Mononuclear cell (primary cell): ENCODE results near the gene KMT2E. TPM values are rescaled to one million over a fixed set of nuclear protein-coding genes. Genes with fewer than 3 reads are reported as not detected.
"Not testable (repeated sequence)": the region's sequence is repeated elsewhere in the genome, so short reads cannot be mapped to it uniquely, and the experiment has no call there.

Experiments used
- H3K27me3 ChIP-seq: 2 replicates; pipeline ENCODE4 v1.6.0; 2011; ENCODE audit warnings: low read length, control low read depth; ENCODE audit not compliant: insufficient read depth
- H3K4me1 ChIP-seq: 2 replicates; pipeline ENCODE4 v1.5.1; 2011; ENCODE audit warnings: mild to moderate bottlenecking, low read length, control low read depth; ENCODE audit not compliant: insufficient read depth
- H3K4me3 ChIP-seq: 2 replicates; pipeline ENCODE4 v1.5.1; 2011; ENCODE audit warnings: mild to moderate bottlenecking, low read length, moderate library complexity
- H3K9me3 ChIP-seq: 2 replicates; pipeline ENCODE4 v1.5.1; 2011; ENCODE audit warnings: low read depth, mild to moderate bottlenecking, control low read depth, low read length
- total RNA-seq: library from RNA; depleted of rRNA; stranded (reverse); fragments of >200 nt; gene quantifications from one replicate; pipeline ENCODE4 v1.2.3, GENCODE V29; 2012

Gene KMT2E
- total RNA-seq, 1 donor = 497 TPM

DNA sequence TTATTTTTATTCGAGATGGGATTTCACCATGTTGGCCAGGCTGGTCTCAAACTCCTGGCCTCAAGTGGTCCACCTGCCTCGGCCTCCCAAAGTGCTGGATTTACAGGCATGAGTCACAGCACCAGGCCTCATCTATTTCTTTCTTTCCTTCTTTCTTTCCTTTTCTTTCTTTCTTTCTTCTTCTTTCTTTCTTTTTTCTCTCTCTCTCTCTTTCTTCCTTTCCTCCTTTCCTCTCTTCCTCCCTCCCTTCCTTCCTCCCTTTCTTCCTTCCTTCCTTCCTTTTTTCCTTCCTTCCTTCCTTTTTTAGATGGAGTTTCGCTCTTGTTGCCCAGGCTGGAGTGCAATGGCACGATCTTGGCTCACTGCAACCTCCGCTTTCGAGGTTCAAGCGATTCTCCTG, 36.9 kb downstream of the KMT2E start:
- H3K27me3 ChIP-seq, H3K4me3 ChIP-seq, H3K9me3 ChIP-seq: not testable (repeated sequence)
- H3K4me1 ChIP-seq = peaks cover 15% of the 10 kb centered on the region

DNA sequence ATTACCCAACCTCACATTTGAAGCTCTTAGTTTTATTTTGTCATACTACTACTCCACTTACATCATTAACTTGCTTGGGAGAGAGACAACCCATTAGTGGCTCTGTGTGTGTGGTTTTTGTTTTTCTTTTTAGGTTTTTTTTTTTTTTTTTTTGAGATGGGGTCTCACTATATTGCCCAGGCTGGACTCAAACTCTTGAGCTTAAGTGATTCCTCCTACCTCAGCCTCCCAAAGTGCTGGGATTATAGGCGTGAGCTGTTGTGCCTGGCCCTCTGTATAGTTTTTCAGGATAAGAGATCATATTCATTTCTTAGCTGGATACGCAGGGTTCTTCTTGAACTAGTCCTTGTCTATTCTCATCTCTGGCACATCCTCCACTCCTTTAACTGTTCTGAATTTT, 41.1 kb downstream of the KMT2E start:
- H3K4me1 ChIP-seq = peaks cover 18% of the 10 kb centered on the region
- H3K9me3 ChIP-seq = no peaks in the 10 kb centered on the region
- H3K4me3 ChIP-seq = no peak overlapping the region
- no peaks in the 10 kb centered on the region for H3K27me3 ChIP-seq

DNA sequence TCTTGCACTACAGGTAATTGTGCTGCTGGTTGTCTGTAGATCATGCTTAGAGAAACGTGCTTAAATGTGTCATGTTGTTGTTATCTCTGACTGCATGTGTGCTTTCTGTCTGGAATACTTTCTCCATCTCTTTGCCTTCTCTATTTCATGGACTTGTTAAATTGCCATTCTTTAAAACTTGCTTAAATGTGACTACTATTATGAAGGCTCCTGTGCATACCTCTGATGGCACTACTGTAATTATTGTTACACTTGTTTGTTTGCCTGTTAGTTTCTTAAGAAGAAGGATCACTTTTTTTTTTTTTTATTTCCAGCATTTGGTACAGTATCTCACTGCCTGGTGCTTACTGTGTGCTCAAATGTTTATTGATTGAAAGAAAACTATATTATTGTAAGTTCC, 41.6 kb downstream of the KMT2E start:
- Histone ChIP-seq H3K4me3 (no peak overlapping the region), H3K9me3 (no peaks in the 10 kb centered on the region), H3K27me3 (no peaks in the 10 kb centered on the region), H3K4me1 (peaks cover 18% of the 10 kb centered on the region)

DNA sequence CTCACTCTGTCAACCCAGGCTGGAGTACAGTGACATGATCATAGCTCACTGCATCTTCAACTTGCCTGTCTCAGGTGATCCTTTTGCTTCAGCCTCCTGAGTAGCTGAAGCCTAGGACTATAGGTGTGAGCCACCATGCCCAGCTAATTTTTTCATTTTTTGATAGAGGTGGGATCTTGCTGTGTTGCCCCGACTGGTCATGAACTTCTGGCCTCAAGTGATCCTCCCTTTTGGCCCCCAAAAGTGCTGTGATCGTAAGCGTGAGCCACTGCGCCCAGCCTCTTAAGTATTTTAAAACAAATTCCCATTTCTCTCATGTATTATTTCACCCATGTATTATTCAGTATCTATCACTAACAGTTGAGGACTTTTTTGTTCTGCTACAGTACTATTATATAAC, 43.5 kb downstream of the KMT2E start:
- no peaks in the 10 kb centered on the region for H3K27me3 ChIP-seq
- no peak overlapping the region for H3K4me3 ChIP-seq
- H3K4me1 ChIP-seq = peaks cover 18% of the 10 kb centered on the region
- H3K9me3 ChIP-seq = no peaks in the 10 kb centered on the region

DNA sequence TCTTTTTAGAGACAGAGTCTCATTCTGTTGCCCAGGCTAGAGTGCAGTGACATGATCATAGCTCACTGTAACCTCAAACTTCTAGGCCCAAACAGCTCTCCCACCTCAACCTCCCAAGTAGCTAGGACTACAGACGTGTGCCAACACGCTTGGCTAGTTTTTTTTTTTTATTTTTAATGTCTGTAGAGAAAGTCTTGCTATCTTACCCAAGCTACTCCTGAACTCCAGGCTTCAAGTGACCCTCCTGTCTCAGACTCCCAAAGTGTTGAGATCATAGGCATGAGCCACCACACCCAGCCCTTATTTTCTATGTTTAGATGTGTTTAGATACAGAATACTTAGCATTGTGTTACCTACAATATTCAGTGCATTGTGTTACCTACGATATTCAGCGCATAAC, 46.4 kb downstream of the KMT2E start:
- no peak overlapping the region for H3K4me3 ChIP-seq
- peaks cover 7% of the 10 kb centered on the region for H3K4me1 ChIP-seq
- H3K27me3 ChIP-seq = no peaks in the 10 kb centered on the region
- H3K9me3 ChIP-seq = no peaks in the 10 kb centered on the region

DNA sequence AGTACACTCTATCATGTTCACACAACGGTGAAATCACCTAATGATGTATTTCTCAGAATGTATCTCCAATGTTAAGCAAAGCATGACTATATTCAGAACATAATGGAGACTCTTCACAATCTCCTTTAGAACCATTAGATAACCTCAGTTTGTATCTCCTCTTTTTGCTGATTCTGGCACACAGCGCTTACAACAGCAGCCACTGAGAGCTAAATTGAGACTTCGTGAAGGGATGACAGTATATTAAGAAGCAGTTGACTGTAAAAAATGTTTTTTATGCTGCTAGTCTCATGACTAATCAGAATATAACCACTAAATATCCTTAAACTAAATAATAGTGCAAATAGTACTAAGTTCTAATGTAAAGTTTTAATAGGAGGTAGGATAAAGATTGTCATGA, 46.9 kb downstream of the KMT2E start:
- Histone ChIP-seq H3K27me3 (no peaks in the 10 kb centered on the region), H3K4me1 (peaks cover 3% of the 10 kb centered on the region), H3K4me3 (no peak overlapping the region), H3K9me3 (no peaks in the 10 kb centered on the region)

DNA sequence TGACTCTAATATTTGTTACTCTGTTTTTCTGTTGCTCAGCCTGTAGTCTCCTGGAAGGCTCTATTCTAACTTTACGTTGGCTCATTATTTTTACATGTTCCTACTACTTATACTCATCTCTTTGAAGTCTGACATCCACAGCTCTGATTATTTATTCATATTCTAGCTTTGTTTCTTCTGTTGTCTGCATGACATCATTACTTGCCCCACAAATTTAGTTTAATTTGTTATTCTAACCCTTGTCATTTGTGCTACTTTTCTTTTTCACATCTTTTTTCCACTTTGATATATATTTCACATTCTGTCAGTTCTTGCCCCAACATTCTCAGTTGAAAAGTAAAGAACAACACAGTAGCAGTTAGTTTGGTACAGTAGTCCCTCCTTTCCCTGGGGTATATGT, 51.1 kb downstream of the KMT2E start:
- Histone ChIP-seq H3K4me1 (no peaks in the 10 kb centered on the region), H3K9me3 (no peaks in the 10 kb centered on the region), H3K27me3 (no peaks in the 10 kb centered on the region), H3K4me3 (no peak overlapping the region)

DNA sequence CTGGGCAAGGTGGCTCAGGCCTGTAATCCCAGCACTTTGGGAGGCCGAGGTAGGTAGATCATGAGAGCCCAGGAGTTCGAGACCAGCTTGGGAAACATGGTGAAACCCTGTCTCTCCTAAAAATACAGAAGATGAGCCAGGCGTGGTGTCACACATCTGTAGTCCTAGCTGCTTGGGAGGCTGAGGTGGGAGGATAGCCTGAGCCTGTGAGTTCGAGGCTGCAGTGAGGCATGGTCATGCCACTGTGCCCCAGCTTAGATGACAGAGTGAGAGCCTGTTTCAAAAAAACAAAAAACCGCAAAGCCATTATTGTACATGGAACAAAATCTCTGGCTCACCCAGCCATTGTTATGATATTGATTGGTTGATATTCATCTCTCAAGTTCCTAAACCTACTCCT, 53.7 kb downstream of the KMT2E start:
- H3K4me1 ChIP-seq = no peaks in the 10 kb centered on the region
- H3K4me3 ChIP-seq = no peak overlapping the region
- H3K27me3 ChIP-seq = no peaks in the 10 kb centered on the region
- H3K9me3 ChIP-seq = no peaks in the 10 kb centered on the region

DNA sequence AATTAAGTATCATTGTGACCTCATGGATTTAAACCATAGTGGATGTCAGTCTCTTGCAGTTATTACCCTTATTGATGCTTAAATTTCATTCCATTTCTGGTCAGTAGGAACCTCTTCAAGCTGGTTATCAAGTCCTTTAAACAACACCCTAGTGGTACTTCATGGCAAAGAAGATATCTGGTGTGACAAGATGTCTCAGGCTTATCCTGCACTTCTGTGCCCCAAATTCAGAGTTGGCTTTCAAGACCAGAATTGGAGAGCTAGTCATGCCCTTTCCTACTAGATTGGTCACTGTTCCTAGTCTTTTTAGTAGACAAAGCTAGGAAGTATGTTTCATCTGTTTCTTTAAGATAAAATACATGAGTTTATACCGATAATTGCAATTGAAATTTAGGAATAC, 54.9 kb downstream of the KMT2E start:
- H3K4me3 ChIP-seq = no peak overlapping the region
- H3K9me3 ChIP-seq = no peaks in the 10 kb centered on the region
- H3K27me3 ChIP-seq = no peaks in the 10 kb centered on the region
- H3K4me1 ChIP-seq = no peaks in the 10 kb centered on the region

DNA sequence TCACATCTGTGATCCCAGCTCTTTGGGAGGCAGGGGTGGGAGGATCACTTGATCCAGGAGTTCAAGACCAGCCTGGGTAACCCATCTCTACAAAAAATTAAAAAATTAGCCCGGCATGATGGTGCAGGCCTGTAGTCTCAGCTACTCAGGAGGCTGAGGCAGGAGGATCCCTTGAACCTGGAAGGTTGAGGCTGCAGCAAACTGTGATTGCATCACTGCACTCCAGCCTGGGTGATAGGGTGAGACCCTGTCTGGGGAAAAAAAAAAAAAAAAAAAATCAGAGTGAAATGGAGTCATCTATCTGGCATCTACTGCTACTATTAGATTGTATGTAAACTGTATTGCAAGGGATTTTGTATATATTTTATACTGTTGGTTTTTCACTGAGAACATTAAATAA, 59.1 kb downstream of the KMT2E start:
- Histone ChIP-seq H3K9me3 (no peaks in the 10 kb centered on the region), H3K4me3 (no peak overlapping the region), H3K4me1 (no peaks in the 10 kb centered on the region), H3K27me3 (no peaks in the 10 kb centered on the region)

DNA sequence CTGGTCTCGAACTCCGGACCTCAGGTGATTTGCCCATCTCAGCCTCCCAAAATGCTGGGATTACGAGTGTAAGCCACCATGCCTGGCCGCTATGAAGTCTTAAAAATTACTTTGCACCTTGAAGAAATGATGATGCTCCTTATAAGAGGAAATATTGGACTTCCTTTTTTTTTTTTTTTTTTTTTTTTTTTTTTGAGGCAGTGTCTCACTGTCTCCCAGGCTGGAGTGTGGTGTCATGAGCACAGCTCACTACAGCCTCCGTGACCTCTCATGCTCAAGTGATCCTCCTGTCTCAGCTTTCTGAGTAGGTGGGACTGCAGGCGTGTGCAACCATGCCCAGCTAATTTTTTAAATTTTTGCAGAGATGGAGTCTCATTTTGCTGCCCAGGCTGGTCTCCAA, 65.3 kb downstream of the KMT2E start:
- Histone ChIP-seq H3K9me3 (no peaks in the 10 kb centered on the region), H3K4me1 (no peaks in the 10 kb centered on the region), H3K4me3 (no peak overlapping the region), H3K27me3 (no peaks in the 10 kb centered on the region)

DNA sequence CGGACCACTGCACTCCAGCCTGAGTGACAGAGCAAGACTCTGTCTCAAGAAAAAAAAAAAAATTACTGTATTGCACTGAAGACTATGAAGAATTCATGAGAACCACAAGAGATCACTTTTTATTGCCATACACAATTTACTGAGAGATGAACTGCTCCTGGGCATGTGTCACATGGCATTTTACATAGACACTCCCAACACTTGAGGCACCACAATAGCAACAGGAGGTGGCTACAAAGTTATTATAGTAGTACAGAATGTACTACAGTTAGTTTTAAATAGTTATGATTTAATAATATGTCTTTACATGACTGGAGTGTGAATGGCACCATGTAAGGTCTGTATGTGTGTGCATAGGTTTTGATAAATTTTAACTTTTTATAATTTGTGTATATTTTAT, 70.6 kb downstream of the KMT2E start:
- H3K4me3 ChIP-seq = no peak overlapping the region
- no peaks in the 10 kb centered on the region for H3K9me3 ChIP-seq
- H3K4me1 ChIP-seq = no peaks in the 10 kb centered on the region
- no peaks in the 10 kb centered on the region for H3K27me3 ChIP-seq

DNA sequence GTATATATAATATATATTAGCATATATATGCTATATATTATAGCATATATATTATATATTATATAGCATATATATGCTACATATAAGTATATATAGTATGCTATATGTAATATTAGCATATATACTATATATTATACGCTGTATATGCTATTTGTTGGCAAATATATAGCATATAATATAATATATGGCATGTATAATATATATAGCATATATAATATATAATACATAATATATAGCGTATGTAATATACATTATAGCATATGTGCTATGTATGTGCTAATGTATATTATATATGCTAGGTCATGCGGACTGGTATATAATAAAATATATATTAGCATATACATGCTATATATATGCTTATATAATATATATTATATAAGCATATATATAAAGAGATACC, 72.8 kb downstream of the KMT2E start:
- no peak overlapping the region for H3K4me3 ChIP-seq
- no peaks in the 10 kb centered on the region for H3K27me3 ChIP-seq
- H3K4me1 ChIP-seq = no peaks in the 10 kb centered on the region
- H3K9me3 ChIP-seq = no peaks in the 10 kb centered on the region

DNA sequence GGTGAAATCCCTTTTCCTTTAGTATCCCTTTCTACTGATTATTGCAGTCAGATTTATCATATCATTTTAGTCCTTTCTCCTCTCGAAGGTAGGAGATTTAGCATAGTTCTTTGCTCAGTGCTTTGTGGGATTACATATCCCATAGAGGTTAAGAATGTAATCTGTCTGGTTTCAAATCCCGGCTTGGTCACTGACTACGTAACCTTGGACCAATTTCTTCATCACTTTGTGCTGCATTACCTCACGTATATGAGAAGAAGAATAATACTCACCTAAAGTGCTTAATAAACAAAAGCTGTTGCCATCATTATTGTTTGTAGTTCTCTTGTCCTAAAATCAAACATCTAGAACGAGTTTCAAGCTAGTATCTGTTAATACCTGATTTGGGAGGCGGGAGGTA, 74.0 kb downstream of the KMT2E start:
- Histone ChIP-seq H3K4me1 (no peaks in the 10 kb centered on the region), H3K27me3 (no peaks in the 10 kb centered on the region)

DNA sequence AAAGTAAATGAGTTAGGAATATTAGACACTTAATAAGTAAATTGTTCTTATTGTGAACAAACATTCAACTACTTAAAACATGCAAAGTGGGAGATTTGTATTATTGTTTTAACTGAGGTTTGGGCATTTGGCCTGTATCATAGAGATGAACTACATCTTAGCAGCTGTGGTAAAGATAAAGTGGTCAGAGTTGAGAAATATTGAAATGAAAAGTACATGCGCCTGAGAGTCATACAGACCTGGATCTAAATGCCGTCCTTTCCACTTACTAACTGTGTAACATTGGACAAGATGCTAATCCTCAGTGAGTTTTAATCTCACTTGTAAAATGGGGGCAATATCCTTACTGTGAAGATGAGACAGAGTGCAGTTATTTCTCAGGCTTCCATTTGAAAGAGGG, 74.5 kb downstream of the KMT2E start:
- Histone ChIP-seq H3K9me3 (no peaks in the 10 kb centered on the region), H3K4me3 (no peak overlapping the region), H3K4me1 (no peaks in the 10 kb centered on the region), H3K27me3 (no peaks in the 10 kb centered on the region)

More for the DNA sequence above, 74.0 kb downstream of the KMT2E start:
- Histone ChIP-seq H3K9me3 (no peaks in the 10 kb centered on the region), H3K4me3 (no peak overlapping the region)

DNA sequence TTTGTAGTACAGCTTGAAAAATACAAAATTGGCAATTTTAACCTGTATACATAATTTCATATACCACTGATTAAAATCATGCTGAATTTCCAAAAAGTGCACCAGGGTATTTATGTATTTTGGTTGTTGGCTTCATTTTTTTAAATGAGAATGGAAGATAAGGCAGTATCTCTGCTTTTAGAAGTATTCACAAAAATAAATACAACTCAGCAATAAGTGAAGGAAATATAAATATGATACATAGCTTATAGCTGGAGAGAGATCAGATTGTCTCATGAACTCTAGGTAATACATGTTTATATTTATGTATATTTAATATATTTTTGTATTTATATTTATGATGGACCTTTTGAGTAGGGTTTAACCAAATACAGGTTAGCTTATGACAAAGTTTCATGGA, 81.0 kb downstream of the KMT2E start:
- H3K27me3 ChIP-seq = no peaks in the 10 kb centered on the region
- H3K9me3 ChIP-seq = no peaks in the 10 kb centered on the region
- H3K4me1 ChIP-seq = no peaks in the 10 kb centered on the region
- H3K4me3 ChIP-seq = no peak overlapping the region

DNA sequence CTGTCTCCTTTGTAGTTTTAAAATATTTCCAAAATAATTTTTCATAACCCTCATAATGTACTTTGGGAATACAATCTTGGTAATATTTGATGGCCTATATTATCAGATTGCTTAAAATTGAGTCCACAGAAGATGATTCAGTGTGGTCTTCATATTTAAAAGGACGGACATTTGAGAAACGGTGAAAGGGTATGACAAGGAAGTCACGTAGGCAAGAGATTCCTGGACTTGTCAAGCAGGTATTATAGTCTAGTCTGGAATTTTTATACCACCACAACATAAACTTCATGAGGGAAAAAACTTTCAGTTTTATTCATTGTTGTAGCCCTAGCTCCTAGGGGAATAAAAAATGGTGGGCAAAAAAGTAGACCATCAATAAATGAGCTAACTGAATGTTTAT, 82.3 kb downstream of the KMT2E start:
- Histone ChIP-seq H3K4me1 (no peaks in the 10 kb centered on the region), H3K4me3 (no peak overlapping the region), H3K27me3 (no peaks in the 10 kb centered on the region), H3K9me3 (no peaks in the 10 kb centered on the region)
